SK-N-SH treated with all-trans-retinoic acid at 6 μM for 48 hours (cell line): ENCODE results near the gene FNDC4.
"Not testable (repeated sequence)": the region's sequence is repeated elsewhere in the genome, so short reads cannot be mapped to it uniquely, and the experiment has no call there.

Experiments
- ATAC-seq: fragments of 200-7000 bp; cut with Tn5 transposase; 3 replicates; pipeline ENCODE4 v1.9.1; 2020; ENCODE audit warnings: mild to moderate bottlenecking, moderate library complexity
- ARNTL ChIP-seq: fragments of 450-650 bp; formaldehyde crosslinking; IDR thresholded peaks from 2 replicates; pipeline ENCODE4 v1.5.0; 2020; ENCODE audit warnings: low read depth, mild to moderate bottlenecking, moderate library complexity, borderline replicate concordance
- BACH2 ChIP-seq: fragments of 250-450 bp; sonication (Bioruptor Pico); IDR thresholded peaks from 2 replicates; pipeline ENCODE4 v1.9.0; 2021; ENCODE audit warnings: mild to moderate bottlenecking, borderline replicate concordance
- CREB5 ChIP-seq: fragments of 250-450 bp; sonication (Bioruptor Pico); IDR thresholded peaks from 2 replicates; pipeline ENCODE4 v1.5.1; 2020; ENCODE audit warnings: low read depth, mild to moderate bottlenecking, moderate library complexity
- CSRNP3 ChIP-seq: fragments of 250-450 bp; sonication (Bioruptor Pico); IDR thresholded peaks from 2 replicates; pipeline ENCODE4 v1.5.1; 2021; ENCODE audit warnings: mild to moderate bottlenecking, moderate library complexity
- ESRRG ChIP-seq: fragments of 250-450 bp; sonication (Bioruptor Pico); IDR thresholded peaks from 2 replicates; pipeline ENCODE4 v1.6.1; 2021; ENCODE audit warnings: mild to moderate bottlenecking
- GLIS3 ChIP-seq: fragments of 250-450 bp; sonication (Bioruptor Pico); IDR thresholded peaks from 2 replicates; pipeline ENCODE4 v1.5.0; 2020; ENCODE audit warnings: mild to moderate bottlenecking, moderate library complexity
- ISL1 ChIP-seq: fragments of 250-450 bp; sonication (Bioruptor Pico); IDR thresholded peaks from 2 replicates; pipeline ENCODE4 v2.1.2; 2022; ENCODE audit warnings: mild to moderate bottlenecking, moderate library complexity
- OSR1 ChIP-seq: fragments of 250-450 bp; sonication (Bioruptor Pico); IDR thresholded peaks from 2 replicates; pipeline ENCODE4 v1.8.0; 2022; ENCODE audit warnings: moderate library complexity, mild to moderate bottlenecking, inconsistent platforms
- PATZ1 ChIP-seq: fragments of 250-450 bp; sonication (Bioruptor Pico); IDR thresholded peaks from 2 replicates; pipeline ENCODE4 v1.8.0; 2020; ENCODE audit warnings: mild to moderate bottlenecking, moderate library complexity, borderline replicate concordance
- PPARA ChIP-seq: fragments of 250-450 bp; sonication (Bioruptor Pico); IDR thresholded peaks from 2 replicates; pipeline ENCODE4 v1.5.0; 2020; ENCODE audit warnings: mild to moderate bottlenecking, borderline replicate concordance
- RARB ChIP-seq: fragments of 250-450 bp; sonication (Bioruptor Pico); IDR thresholded peaks from 2 replicates; pipeline ENCODE4 v1.8.0; 2021; ENCODE audit warnings: mild to moderate bottlenecking, moderate library complexity
- SNAI2 ChIP-seq: fragments of 250-450 bp; sonication (Bioruptor Pico); IDR thresholded peaks from 2 replicates; pipeline ENCODE4 v1.5.0; 2020; ENCODE audit warnings: mild to moderate bottlenecking, moderate library complexity
- TSHZ2 ChIP-seq: fragments of 250-450 bp; sonication (Bioruptor Pico); IDR thresholded peaks from 2 replicates; pipeline ENCODE4 v1.5.0; 2020; ENCODE audit warnings: mild to moderate bottlenecking, moderate library complexity
- ZC3H10 ChIP-seq: fragments of 250-450 bp; sonication (Bioruptor Pico); IDR thresholded peaks from 2 replicates; pipeline ENCODE4 v1.5.1; 2021; ENCODE audit warnings: mild to moderate bottlenecking, moderate library complexity
- ZFP30 ChIP-seq: fragments of 450-650 bp; formaldehyde crosslinking; IDR thresholded peaks from 2 replicates; pipeline ENCODE4 v1.5.0; 2022; ENCODE audit warnings: mild to moderate bottlenecking, moderate library complexity
- ZNF565 ChIP-seq: fragments of 450-650 bp; formaldehyde crosslinking; conservative IDR thresholded peaks from 2 replicates; pipeline ENCODE4 v1.5.0; 2020; ENCODE audit warnings: low read depth, mild to moderate bottlenecking, moderate library complexity
- ZNF70 ChIP-seq: fragments of 450-650 bp; formaldehyde crosslinking; IDR thresholded peaks from 2 replicates; pipeline ENCODE4 v1.5.0; 2020; ENCODE audit warnings: mild to moderate bottlenecking, moderate library complexity
- ZNF8 ChIP-seq: fragments of 450-650 bp; formaldehyde crosslinking; IDR thresholded peaks from 2 replicates; pipeline ENCODE4 v1.5.0; 2020; ENCODE audit warnings: mild to moderate bottlenecking, moderate library complexity

The FNDC4 gene

GRCh38 chr2:27494944-27495554 lies at the start of gene FNDC4:
Gene FNDC4 (minus strand): TSS chr2:27495200. CDS start chr2:27494679, 521 bp downstream.
- no peak for TF ChIP-seq ZNF8 (CRISPR knock-in tag)
- 0 out of 2 replicates have a peak, but pooled peaks have one; percentile 27 for TF ChIP-seq ZNF70 (CRISPR knock-in tag)
- ATAC-seq: peak; percentile 81

GRCh38 chr2:27544143-27544821 lies 49.3 kb upstream of the FNDC4 start:
- no peak for ATAC-seq
- no peak for TF ChIP-seq SNAI2 (CRISPR knock-in tag)
- no peak for TF ChIP-seq ARNTL (CRISPR knock-in tag)
- no peak for TF ChIP-seq BACH2
- no peak for TF ChIP-seq ISL1
- no peak for TF ChIP-seq CSRNP3 (CRISPR knock-in tag)
- TF ChIP-seq ZNF565 (CRISPR knock-in tag): no peak
- no peak for TF ChIP-seq OSR1
- no peak for TF ChIP-seq PATZ1 (CRISPR knock-in tag)
- TF ChIP-seq ZNF70 (CRISPR knock-in tag): no peak
- no peak for TF ChIP-seq GLIS3 (CRISPR knock-in tag)
- TF ChIP-seq CREB5 (CRISPR knock-in tag): no peak
- no peak for TF ChIP-seq PPARA (CRISPR knock-in tag)
- TF ChIP-seq ESRRG (CRISPR knock-in tag): no peak
- no peak for TF ChIP-seq TSHZ2 (CRISPR knock-in tag)
- no peak for TF ChIP-seq ZC3H10 (CRISPR knock-in tag)
- no peak for TF ChIP-seq ZFP30
- TF ChIP-seq, all 23 proteins: peak for 0

- ATAC-seq: not testable (repeated sequence)
These were observed 44.6 kb upstream of the FNDC4 start for GRCh38 chr2:27539649-27540048.

- not testable (repeated sequence) for ATAC-seq
These were observed 43.9 kb upstream of the FNDC4 start for GRCh38 chr2:27538839-27539450.

- TF ChIP-seq ZNF8 (CRISPR knock-in tag): no peak
- no peak for TF ChIP-seq RARB (CRISPR knock-in tag)
- TF ChIP-seq GLIS3 (CRISPR knock-in tag): no peak
- no peak for TF ChIP-seq BACH2
- TF ChIP-seq SNAI2 (CRISPR knock-in tag): no peak
- TF ChIP-seq TSHZ2 (CRISPR knock-in tag): no peak
- TF ChIP-seq ZFP30: no peak
- no peak for TF ChIP-seq CSRNP3 (CRISPR knock-in tag)
- TF ChIP-seq, all 23 proteins: peak for 0
- ATAC-seq: no peak
These were observed 42.3 kb upstream of the FNDC4 start for GRCh38 chr2:27537287-27537686.
